ENCODE results near the gene MACROH2A2. TPM values are rescaled to one million over a fixed set of nuclear protein-coding genes. Genes with fewer than 3 reads are reported as not detected.

MACROH2A2 gene
- total RNA-seq, 4 donors from 2014 or later = 9.9 to 21.3 (median 15.9) TPM

DNA sequence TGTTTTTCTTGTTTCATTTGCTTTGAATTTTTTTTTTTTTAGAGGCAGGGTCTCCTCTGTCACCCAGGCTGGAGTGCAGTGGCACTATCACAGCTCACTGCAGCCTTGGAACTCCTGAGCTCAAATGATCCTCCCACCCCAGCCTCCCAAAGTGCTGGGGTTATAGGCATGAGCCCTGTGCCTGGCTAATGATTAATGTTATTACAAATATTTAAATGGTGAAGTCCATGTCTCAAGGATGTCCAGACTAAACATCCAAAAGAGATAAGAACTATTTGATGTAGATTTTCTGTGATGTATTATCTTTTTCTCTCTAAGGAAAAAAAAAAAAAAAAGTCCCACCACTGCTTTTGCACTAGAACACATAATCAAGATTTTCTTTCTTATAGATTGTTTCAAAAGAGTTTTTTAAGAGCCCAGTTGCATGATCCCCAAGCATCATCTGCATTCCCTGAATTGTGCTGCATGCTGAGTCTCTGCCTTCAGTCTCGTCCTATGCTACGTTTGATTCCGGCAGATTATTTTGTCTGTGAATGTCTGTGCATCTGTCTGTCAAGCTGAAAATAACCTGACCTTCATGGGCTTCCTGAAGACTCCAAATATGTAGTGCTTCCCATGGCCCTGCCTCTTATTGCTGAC lies 33.4 kb downstream of the MACROH2A2 start:
- no peaks in the 10 kb centered on the region for H3K36me3 ChIP-seq
- no peak for DNase-seq (ENCODE audit: low spot score in 2 of 2)
- no peak overlapping the region for H3K27ac ChIP-seq
- H3K4me3 ChIP-seq = no peak overlapping the region
- H3K27me3 ChIP-seq = no peaks in the 10 kb centered on the region
- WGBS = 99% methylated on average over 3 of the region's 3 CpGs
- no peaks in the 10 kb centered on the region for H3K9me3 ChIP-seq
- no peaks in the 10 kb centered on the region for H3K4me1 ChIP-seq
- no peak for TF ChIP-seq POLR2A (IDR thresholded peaks at IDR 0.05)
- no peak for TF ChIP-seq EP300 (IDR thresholded peaks at IDR 0.05)
- no peak for TF ChIP-seq POLR2AphosphoS5 (IDR thresholded peaks at IDR 0.05)
- TF ChIP-seq, protein P1, sequence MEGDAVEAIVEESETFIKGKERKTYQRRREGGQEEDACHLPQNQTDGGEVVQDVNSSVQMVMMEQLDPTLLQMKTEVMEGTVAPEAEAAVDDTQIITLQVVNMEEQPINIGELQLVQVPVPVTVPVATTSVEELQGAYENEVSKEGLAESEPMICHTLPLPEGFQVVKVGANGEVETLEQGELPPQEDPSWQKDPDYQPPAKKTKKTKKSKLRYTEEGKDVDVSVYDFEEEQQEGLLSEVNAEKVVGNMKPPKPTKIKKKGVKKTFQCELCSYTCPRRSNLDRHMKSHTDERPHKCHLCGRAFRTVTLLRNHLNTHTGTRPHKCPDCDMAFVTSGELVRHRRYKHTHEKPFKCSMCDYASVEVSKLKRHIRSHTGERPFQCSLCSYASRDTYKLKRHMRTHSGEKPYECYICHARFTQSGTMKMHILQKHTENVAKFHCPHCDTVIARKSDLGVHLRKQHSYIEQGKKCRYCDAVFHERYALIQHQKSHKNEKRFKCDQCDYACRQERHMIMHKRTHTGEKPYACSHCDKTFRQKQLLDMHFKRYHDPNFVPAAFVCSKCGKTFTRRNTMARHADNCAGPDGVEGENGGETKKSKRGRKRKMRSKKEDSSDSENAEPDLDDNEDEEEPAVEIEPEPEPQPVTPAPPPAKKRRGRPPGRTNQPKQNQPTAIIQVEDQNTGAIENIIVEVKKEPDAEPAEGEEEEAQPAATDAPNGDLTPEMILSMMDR (IDR thresholded peaks at IDR 0.05) = no peak

DNA sequence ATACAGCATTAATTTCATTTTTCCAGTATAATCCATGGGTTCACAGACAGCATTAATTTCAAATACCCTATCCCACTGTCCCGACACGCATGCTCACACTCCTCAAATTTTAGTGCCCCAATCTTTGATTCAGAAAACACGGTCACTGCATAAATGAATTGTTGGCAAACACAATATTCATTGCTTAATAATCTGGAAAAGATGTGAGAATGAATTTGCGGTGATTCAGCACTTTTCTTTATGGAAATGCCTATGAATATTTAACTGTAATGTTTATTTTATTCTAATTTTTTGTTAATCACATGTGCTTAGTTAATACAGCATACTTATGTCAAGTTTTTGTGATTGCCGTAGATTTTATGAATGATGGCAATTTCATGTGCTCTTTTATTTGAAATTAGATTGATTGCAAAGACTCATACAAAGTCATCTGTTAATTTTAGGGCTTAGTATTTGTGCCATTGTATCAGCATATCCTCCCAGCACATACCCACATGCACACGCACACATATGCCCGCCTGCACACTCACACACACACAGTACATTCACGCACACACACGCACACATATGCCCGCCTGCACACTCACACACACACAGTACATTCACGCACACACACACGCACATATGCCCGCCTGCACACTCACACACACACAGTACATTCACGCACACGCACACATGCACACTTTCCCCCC lies 35.1 kb downstream of the MACROH2A2 start:
- Histone ChIP-seq H3K36me3 (no peaks in the 10 kb centered on the region), H3K9me3 (no peaks in the 10 kb centered on the region), H3K4me3 (no peak overlapping the region), H3K27ac (no peak overlapping the region), H3K27me3 (no peaks in the 10 kb centered on the region), H3K4me1 (no peaks in the 10 kb centered on the region)
- DNase-seq (ENCODE audit: low spot score in 2 of 2) = no peak
- TF ChIP-seq EP300 (IDR thresholded peaks at IDR 0.05) = no peak
- TF ChIP-seq POLR2AphosphoS5 (IDR thresholded peaks at IDR 0.05) = no peak
- no peak for TF ChIP-seq POLR2A (IDR thresholded peaks at IDR 0.05)
- TF ChIP-seq, protein P1 (IDR thresholded peaks at IDR 0.05) = no peak
- WGBS = 83% methylated on average over 15 of the region's 15 CpGs

DNA sequence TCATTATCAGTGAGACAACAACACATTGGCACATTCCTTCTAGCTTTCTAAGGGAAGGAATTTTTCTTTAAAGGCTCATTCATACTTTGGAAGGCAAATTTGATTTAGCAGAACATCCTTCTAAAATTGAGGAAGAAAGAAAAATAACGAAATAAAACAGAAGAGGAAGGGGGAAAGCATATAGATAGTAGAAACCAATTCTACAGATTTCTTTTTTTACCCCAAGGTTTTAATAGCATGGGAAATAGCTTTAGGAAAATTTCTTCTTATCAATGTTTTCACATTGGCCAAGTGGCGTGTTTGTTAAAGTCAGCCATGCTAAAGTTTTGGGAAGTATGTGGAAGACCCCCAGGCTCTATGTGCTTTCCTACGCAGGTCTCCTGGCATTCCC lies 35.7 kb downstream of the MACROH2A2 start:
- DNase-seq (ENCODE audit: low spot score in 2 of 2) = no peak

GRCh38 chr10:70090013-70090412 lies 37.4 kb downstream of the MACROH2A2 start:
- Histone ChIP-seq H3K27me3 (no peaks in the 10 kb centered on the region), H3K36me3 (peaks cover 5% of the 10 kb centered on the region), H3K4me1 (no peaks in the 10 kb centered on the region), H3K9me3 (no peaks in the 10 kb centered on the region), H3K27ac (no peak overlapping the region), H3K4me3 (no peak overlapping the region)
- WGBS = 73% methylated on average over 8 of the region's 8 CpGs
- no peak for DNase-seq (ENCODE audit: low spot score in 2 of 2)
- TF ChIP-seq POLR2AphosphoS5 (IDR thresholded peaks at IDR 0.05) (no peak), POLR2A (IDR thresholded peaks at IDR 0.05) (no peak), EP300 (IDR thresholded peaks at IDR 0.05) (no peak)
- TF ChIP-seq, protein P1 (IDR thresholded peaks at IDR 0.05) = no peak

More for the DNA sequence above, 35.7 kb downstream of the MACROH2A2 start:
- 86% methylated on average over 3 of the region's 3 CpGs for WGBS
- Histone ChIP-seq H3K4me3 (no peak overlapping the region), H3K27me3 (no peaks in the 10 kb centered on the region), H3K27ac (no peak overlapping the region), H3K36me3 (no peaks in the 10 kb centered on the region), H3K4me1 (no peaks in the 10 kb centered on the region), H3K9me3 (no peaks in the 10 kb centered on the region)
- TF ChIP-seq, protein P1 (IDR thresholded peaks at IDR 0.05) = no peak
- TF ChIP-seq POLR2AphosphoS5 (IDR thresholded peaks at IDR 0.05) = no peak
- no peak for TF ChIP-seq POLR2A (IDR thresholded peaks at IDR 0.05)
- TF ChIP-seq EP300 (IDR thresholded peaks at IDR 0.05) = no peak

GRCh38 chr10:70090951-70091350 lies 38.3 kb downstream of the MACROH2A2 start:
- Histone ChIP-seq H3K9me3 (no peaks in the 10 kb centered on the region), H3K4me3 (no peak overlapping the region), H3K27me3 (no peaks in the 10 kb centered on the region), H3K27ac (no peak overlapping the region), H3K4me1 (no peaks in the 10 kb centered on the region), H3K36me3 (peaks cover 5% of the 10 kb centered on the region)
- TF ChIP-seq EP300 (IDR thresholded peaks at IDR 0.05) = no peak
- TF ChIP-seq POLR2A (IDR thresholded peaks at IDR 0.05) = no peak
- TF ChIP-seq, protein P1 (IDR thresholded peaks at IDR 0.05) = no peak
- TF ChIP-seq POLR2AphosphoS5 (IDR thresholded peaks at IDR 0.05) = no peak
- WGBS = 97% methylated on average over 5 of the region's 5 CpGs
- no peak for DNase-seq (ENCODE audit: low spot score in 2 of 2)
